Vagina (tissue), 2 donors: ENCODE results near the gene PHLPP2. TPM values are rescaled to one million over a fixed set of nuclear protein-coding genes. Genes with fewer than 3 reads are reported as not detected.

ENCODE experiments used
- DNase-seq, 2 donors: peaks; one replicate each; pipeline ENCODE4 v3.0.0-alpha.2; 2017; ENCODE audit errors: extremely low spot score in 2 of 2
- H3K27ac ChIP-seq: fragments of 200-600 bp; sonication (generic); one replicate; pipeline ENCODE4 v1.5.1; 2019
- H3K27me3 ChIP-seq: fragments of 200-600 bp; sonication (generic); one replicate; pipeline ENCODE4 v1.5.1; 2019
- H3K36me3 ChIP-seq, 2 donors: fragments of 200-600 bp; sonication (generic); one replicate each; pipeline ENCODE4 v1.5.1; 2017 to 2019
- H3K4me1 ChIP-seq: fragments of 200-600 bp; sonication (generic); one replicate; pipeline ENCODE4 v1.5.1; 2019
- H3K4me3 ChIP-seq, 2 donors: fragments of 200-600 bp; sonication (generic); 1 replicate in 1 of 2; 2 replicates in 1 of 2; pipeline ENCODE4 v1.5.1; 2016 to 2019
- H3K9me3 ChIP-seq: fragments of 200-600 bp; sonication (generic); one replicate; pipeline ENCODE4 v1.5.1; 2019
- POLR2A ChIP-seq, 2 donors: fragments of 450-650 bp; IDR thresholded peaks; one replicate each; pipeline ENCODE4 v1.6.1; 2017; ENCODE audit warnings: antibody characterized with exemption in 2 of 2, mild to moderate bottlenecking in 2 of 2, moderate library complexity in 2 of 2
- POLR2AphosphoS5 ChIP-seq, 2 donors: sonication (generic); formaldehyde crosslinking; IDR thresholded peaks; one replicate each; pipeline ENCODE4 v1.9.0; 2017; ENCODE audit warnings: antibody characterized with exemption in 2 of 2, mild to moderate bottlenecking in 2 of 2, low read depth in 1 of 2; ENCODE audit not compliant: insufficient read depth in 1 of 2
- intact Hi-C: fragments of 100-400 bp; cut with DNase I; formaldehyde crosslinking; loops from one replicate; pipeline ENCODE4 v1.15.1; 2023
- total RNA-seq: library from RNA; depleted of rRNA; stranded (reverse); fragments of >200 nt; gene quantifications from one replicate; pipeline ENCODE4 v1.2.3, GENCODE V29; 2016
- TF ChIP-seq, protein P1 (sequence below), 3 experiments: fragments of 450-650 bp in 2 of 3; fragments of 200-600 bp in 1 of 3; sonication (generic) in 1 of 3; IDR thresholded peaks; one replicate each; pipeline ENCODE4 v1.5.1; 2017 to 2019; ENCODE audit warnings: antibody characterized with exemption in 3 of 3, mild to moderate bottlenecking in 2 of 3, moderate library complexity in 2 of 3

Gene PHLPP2
- total RNA-seq, 1 donor from 2014 or later, result 6.4 TPM

DNA sequence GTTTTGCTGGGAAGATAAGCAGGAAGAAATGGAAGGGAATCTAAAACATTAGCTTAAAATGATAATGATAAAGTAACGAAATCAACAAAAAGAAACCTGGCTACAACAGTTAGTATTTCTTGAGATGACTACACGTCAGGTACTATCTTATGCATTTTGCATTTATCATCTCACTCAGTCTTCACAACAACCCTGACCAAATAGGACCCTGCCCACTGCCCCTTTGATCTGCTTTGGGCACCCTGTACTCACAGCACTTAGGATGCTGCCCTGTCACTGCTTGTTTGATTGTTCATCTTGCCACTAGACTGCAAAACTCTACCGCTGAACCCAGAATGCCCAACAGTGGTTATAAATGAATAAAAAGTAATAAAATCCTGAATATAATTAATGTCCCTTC, 53.3 kb downstream of the PHLPP2 start:
- Histone ChIP-seq H3K4me1 (no peaks in the 10 kb centered on the region), H3K4me3 (no peak overlapping the region), H3K36me3 (peaks cover 0 to 44% of the 10 kb centered on the region in 2 donors), H3K27me3 (no peaks in the 10 kb centered on the region), H3K9me3 (no peaks in the 10 kb centered on the region), H3K27ac (no peak overlapping the region)
- intact Hi-C loops, result no loop called here
- no peak for TF ChIP-seq POLR2A (IDR thresholded peaks at IDR 0.05)
- no peak for TF ChIP-seq POLR2AphosphoS5 (IDR thresholded peaks at IDR 0.05; ENCODE audit: insufficient read depth in 1 of 2, low read depth in 1 of 2)
- TF ChIP-seq, protein P1, sequence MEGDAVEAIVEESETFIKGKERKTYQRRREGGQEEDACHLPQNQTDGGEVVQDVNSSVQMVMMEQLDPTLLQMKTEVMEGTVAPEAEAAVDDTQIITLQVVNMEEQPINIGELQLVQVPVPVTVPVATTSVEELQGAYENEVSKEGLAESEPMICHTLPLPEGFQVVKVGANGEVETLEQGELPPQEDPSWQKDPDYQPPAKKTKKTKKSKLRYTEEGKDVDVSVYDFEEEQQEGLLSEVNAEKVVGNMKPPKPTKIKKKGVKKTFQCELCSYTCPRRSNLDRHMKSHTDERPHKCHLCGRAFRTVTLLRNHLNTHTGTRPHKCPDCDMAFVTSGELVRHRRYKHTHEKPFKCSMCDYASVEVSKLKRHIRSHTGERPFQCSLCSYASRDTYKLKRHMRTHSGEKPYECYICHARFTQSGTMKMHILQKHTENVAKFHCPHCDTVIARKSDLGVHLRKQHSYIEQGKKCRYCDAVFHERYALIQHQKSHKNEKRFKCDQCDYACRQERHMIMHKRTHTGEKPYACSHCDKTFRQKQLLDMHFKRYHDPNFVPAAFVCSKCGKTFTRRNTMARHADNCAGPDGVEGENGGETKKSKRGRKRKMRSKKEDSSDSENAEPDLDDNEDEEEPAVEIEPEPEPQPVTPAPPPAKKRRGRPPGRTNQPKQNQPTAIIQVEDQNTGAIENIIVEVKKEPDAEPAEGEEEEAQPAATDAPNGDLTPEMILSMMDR (IDR thresholded peaks at IDR 0.05), result no peak
- DNase-seq, result no peak

DNA sequence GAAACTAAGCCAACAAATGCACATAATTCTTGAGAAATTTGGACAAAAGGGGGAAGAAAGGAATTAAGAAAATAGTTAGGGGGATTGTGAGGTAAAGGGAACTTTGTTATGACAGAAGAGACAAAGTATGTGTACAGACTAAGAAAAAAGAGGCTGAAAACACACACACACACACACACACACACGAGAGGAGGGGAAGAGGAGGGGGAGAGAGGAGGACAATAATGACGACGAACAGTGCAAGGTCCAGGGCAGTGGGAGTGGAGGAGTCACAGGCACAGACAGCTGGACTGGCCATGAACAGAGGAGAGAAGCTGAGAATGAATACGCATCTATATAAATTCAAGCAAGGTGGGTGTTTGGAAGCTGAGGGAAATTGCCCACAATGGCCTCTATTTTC, 54.0 kb downstream of the PHLPP2 start:
- Histone ChIP-seq H3K36me3 (peaks cover 0 to 44% of the 10 kb centered on the region in 2 donors), H3K4me3 (no peak overlapping the region), H3K9me3 (no peaks in the 10 kb centered on the region), H3K27me3 (no peaks in the 10 kb centered on the region), H3K27ac (no peak overlapping the region), H3K4me1 (no peaks in the 10 kb centered on the region)
- DNase-seq, result no peak
- TF ChIP-seq POLR2AphosphoS5 (IDR thresholded peaks at IDR 0.05; ENCODE audit: insufficient read depth in 1 of 2, low read depth in 1 of 2), result no peak
- TF ChIP-seq, protein P1 (IDR thresholded peaks at IDR 0.05), result no peak
- TF ChIP-seq POLR2A (IDR thresholded peaks at IDR 0.05), result no peak
- intact Hi-C loops, result no loop called here

DNA sequence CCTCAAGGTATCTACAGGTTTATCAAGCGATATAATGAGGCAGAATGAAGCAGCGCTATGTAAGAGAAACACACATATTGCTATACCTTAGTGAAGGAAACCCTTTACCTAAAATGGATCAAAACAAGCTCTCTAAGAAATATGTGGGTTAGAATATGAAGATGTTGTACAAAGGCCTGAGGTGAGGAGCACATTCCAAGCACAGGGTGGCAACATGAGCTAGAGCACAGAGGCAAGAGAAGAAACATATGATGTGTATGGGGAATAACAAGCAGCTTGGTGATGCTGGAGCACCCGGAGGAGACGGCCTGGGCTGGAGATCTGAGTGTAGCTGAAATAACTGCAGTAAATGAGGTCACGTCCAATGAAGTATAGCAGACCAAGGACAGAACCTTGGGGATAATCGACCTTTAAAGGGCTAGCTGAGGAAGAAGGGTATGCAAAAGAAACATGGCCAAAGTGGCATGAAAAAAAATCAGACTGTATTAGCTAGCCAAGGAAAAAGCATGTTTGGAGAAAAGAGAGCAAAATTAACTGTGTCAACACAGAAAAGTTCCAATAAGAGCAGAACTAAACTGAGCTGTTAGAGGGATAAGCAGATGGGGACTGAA, 54.5 kb downstream of the PHLPP2 start:
- no peaks in the 10 kb centered on the region for H3K4me1 ChIP-seq
- TF ChIP-seq POLR2AphosphoS5 (IDR thresholded peaks at IDR 0.05; ENCODE audit: insufficient read depth in 1 of 2, low read depth in 1 of 2), result no peak
- TF ChIP-seq, protein P1 (IDR thresholded peaks at IDR 0.05), result no peak
- no peak for TF ChIP-seq POLR2A (IDR thresholded peaks at IDR 0.05)
- no peak for DNase-seq
- H3K36me3 ChIP-seq, result peaks cover 0 to 40% of the 10 kb centered on the region in 2 donors
- H3K4me3 ChIP-seq, result no peak overlapping the region
- H3K9me3 ChIP-seq, result no peaks in the 10 kb centered on the region
- no peak overlapping the region for H3K27ac ChIP-seq
- no peaks in the 10 kb centered on the region for H3K27me3 ChIP-seq
- intact Hi-C loops, result no loop called here

DNA sequence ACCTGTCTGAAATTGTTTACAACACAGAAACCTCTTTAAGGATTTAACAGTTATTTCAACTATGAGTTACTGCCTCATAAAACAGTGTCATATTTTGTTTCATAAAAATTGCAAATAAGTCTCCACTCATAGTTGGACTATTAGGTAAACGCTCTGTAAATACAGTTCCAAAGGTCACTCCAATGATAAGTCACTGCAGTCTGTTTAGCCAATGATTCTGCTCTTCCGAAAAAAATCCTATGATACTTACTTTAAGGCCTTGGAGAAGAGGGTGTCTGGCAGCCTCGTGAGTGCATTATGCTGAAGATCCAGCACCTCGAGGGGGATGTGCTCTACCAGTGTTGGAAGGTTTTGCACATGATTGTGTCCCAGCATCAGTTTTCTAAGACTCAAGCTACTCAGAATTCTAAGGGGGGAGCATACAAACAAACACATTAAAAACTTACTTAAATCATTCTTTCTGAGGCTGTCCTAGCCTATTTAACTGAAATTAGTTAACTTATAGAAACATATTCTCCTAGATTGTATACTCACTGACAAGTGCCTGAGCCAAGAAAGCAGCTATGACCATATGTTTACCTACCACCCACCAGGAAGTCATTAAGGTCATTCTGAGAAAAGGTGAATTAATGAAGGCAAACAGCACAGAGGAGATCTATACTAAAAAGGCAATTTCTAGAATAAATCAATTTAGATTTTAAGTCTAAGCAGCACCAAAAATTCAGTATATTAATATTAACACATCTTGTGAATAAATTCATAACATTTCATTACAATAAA, 57.4 kb downstream of the PHLPP2 start:
- no peak for DNase-seq
- Histone ChIP-seq H3K36me3 (peaks cover 0 to 45% of the 10 kb centered on the region in 2 donors), H3K27ac (no peak overlapping the region), H3K4me1 (no peaks in the 10 kb centered on the region), H3K4me3 (no peak overlapping the region), H3K27me3 (no peaks in the 10 kb centered on the region), H3K9me3 (no peaks in the 10 kb centered on the region)
- intact Hi-C loops, result no loop called here
- no peak for TF ChIP-seq POLR2A (IDR thresholded peaks at IDR 0.05)
- no peak for TF ChIP-seq POLR2AphosphoS5 (IDR thresholded peaks at IDR 0.05; ENCODE audit: insufficient read depth in 1 of 2, low read depth in 1 of 2)

DNA sequence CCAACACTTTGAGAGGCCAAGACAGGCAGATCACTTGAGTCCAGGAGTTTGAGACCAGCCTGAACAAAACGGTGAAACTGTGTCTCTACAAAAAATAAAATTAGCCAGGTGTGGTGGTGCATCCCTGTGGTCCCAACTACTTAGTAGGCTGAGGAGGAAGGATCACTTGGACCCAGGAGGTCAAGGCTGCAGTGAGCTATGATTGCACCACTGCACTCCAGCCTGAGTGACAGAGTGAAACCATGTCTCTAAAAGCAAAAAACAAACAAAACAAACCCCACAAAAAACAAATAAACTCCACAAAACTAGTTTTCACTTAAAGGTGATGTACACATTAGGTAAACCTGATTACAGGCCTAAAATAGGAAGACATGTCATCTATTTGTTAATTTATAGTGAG, 58.2 kb downstream of the PHLPP2 start:
- intact Hi-C loops, result no loop called here
- Histone ChIP-seq H3K9me3 (no peaks in the 10 kb centered on the region), H3K27ac (no peak overlapping the region), H3K4me3 (no peak overlapping the region), H3K36me3 (peaks cover 0 to 40% of the 10 kb centered on the region in 2 donors), H3K4me1 (no peaks in the 10 kb centered on the region), H3K27me3 (no peaks in the 10 kb centered on the region)
- no peak for DNase-seq
- no peak for TF ChIP-seq POLR2A (IDR thresholded peaks at IDR 0.05)
- TF ChIP-seq, protein P1 (IDR thresholded peaks at IDR 0.05), result no peak
- TF ChIP-seq POLR2AphosphoS5 (IDR thresholded peaks at IDR 0.05; ENCODE audit: insufficient read depth in 1 of 2, low read depth in 1 of 2), result no peak
